ENCODE results near the gene P2RX3. TPM values are rescaled to one million over a fixed set of nuclear protein-coding genes. Genes with fewer than 3 reads are reported as not detected.

Gene P2RX3
- total and polyA plus RNA-seq, 2 experiments from 2014 or later: not detected

DNA sequence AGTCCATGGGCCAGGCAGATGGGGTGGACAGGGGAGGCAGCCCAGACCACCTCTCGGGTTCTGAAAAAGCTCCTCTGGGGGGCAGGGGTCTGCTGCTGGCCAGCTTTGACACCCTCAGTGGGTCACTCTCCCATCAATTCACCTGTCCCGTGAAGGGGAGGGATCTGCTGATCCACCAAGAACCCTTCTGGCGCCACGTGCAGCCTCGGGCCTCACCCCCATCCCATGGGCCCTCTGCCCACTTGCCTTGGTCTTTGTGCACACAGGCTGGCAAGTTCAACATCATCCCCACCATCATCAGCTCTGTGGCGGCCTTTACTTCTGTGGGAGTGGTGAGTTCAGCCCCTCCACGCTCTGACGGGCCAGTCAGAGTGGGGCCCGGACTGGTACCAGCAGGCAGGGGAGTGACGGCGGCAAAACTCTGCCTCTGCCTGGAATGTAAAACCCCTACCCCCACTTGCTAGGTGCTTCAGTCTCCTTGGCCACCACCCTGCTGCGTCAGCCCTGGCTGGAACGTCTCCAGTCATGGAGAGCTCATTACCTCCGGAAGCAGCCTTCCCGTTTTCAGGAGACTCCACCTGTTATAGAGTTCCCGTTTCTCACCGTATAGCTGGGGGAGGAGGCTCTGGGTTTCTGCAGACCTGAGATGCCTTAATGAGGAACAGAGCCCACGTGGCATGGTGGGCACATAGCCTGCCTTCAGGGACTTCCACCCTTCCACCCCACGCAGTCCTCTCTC, 30.1 kb downstream of the P2RX3 start:
- 78% methylated on average over 19 of the region's 19 CpGs for WGBS (ENCODE audit: low lambda C conversion rate, missing lambda C conversion rate)
- H3K9me2 ChIP-seq (replicated peaks; ENCODE audit: insufficient read depth): no peaks in the 10 kb centered on the region

DNA sequence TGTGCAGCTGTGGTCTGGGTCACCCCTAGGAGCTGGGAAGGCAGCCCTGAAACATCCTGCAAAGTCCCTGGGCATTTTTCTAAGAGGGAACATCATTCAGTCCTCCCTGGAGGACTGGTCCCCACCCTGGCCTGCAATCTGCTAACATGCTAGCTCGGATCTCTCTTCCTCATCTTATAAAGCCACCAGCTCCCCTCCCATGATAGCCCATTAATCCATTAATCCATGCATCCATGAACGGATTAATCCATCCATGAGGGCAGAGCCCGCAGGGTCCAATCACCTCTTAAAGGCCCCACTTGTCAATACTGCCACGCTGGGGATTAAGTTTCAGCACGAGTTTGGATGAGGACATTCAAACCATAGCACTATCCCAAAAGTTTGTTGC, 30.7 kb downstream of the P2RX3 start:
- no peaks in the 10 kb centered on the region for H3K9me2 ChIP-seq (replicated peaks; ENCODE audit: insufficient read depth)
- WGBS (ENCODE audit: low lambda C conversion rate, missing lambda C conversion rate): 84% methylated on average over 5 of the region's 5 CpGs
- no peak for DNase-seq (ENCODE audit: low spot score)

More for the DNA sequence above, 30.1 kb downstream of the P2RX3 start:
- DNase-seq (ENCODE audit: low spot score): no peak
- H3K27ac ChIP-seq: no peak overlapping the region
- H3K9me3 ChIP-seq (ENCODE audit: low read depth): no peaks in the 10 kb centered on the region
- H3K27me3 ChIP-seq: no peaks in the 10 kb centered on the region
- no peak overlapping the region for H3K4me2 ChIP-seq
- no peak overlapping the region for H3K4me3 ChIP-seq
- no peak overlapping the region for H2AFZ ChIP-seq
- TF ChIP-seq EZH2phosphoT487 (IDR thresholded peaks at IDR 0.05; ENCODE audit: low read depth, severe bottlenecking, unreplicated experiment): no peak
- TF ChIP-seq EZH2 (IDR thresholded peaks at IDR 0.05; ENCODE audit: borderline replicate concordance): no peak
- TF ChIP-seq, protein P1, sequence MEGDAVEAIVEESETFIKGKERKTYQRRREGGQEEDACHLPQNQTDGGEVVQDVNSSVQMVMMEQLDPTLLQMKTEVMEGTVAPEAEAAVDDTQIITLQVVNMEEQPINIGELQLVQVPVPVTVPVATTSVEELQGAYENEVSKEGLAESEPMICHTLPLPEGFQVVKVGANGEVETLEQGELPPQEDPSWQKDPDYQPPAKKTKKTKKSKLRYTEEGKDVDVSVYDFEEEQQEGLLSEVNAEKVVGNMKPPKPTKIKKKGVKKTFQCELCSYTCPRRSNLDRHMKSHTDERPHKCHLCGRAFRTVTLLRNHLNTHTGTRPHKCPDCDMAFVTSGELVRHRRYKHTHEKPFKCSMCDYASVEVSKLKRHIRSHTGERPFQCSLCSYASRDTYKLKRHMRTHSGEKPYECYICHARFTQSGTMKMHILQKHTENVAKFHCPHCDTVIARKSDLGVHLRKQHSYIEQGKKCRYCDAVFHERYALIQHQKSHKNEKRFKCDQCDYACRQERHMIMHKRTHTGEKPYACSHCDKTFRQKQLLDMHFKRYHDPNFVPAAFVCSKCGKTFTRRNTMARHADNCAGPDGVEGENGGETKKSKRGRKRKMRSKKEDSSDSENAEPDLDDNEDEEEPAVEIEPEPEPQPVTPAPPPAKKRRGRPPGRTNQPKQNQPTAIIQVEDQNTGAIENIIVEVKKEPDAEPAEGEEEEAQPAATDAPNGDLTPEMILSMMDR (IDR thresholded peaks at IDR 0.05; ENCODE audit: poor library complexity): no peak
- H3K36me3 ChIP-seq (replicated peaks; ENCODE audit: insufficient read depth, low read depth): no peaks in the 10 kb centered on the region
- H4K20me1 ChIP-seq (ENCODE audit: insufficient read depth, poor library complexity, severe bottlenecking): no peaks in the 10 kb centered on the region
- H3K79me2 ChIP-seq: no peaks in the 10 kb centered on the region
- no peaks in the 10 kb centered on the region for H3K4me1 ChIP-seq (ENCODE audit: insufficient read depth)

DNA sequence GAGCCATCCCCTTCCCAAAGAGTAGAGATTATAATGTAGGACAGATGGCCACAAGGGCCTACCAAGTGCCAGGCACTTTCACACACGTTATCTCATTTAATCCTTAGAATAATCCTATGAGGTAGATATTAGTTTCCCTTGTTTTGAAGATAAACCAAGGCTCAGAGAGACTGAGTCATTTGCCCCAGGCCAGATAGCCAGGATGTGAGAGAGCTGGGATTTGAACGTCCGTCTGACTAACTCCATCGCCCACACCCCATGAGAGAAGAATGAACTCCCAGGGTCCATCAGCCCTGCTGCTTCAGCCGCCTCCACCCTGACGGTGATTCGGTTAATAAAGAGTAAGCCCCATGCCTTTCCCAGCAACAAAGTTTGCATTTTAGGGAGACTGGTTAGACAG, 32.1 kb downstream of the P2RX3 start:
- Histone ChIP-seq H2AFZ (no peak overlapping the region), H3K79me2 (no peaks in the 10 kb centered on the region), H3K27me3 (no peaks in the 10 kb centered on the region), H3K27ac (no peak overlapping the region), H3K9me2 (replicated peaks; ENCODE audit: insufficient read depth) (no peaks in the 10 kb centered on the region), H3K4me3 (no peak overlapping the region), H3K9me3 (ENCODE audit: low read depth) (no peaks in the 10 kb centered on the region), H4K20me1 (ENCODE audit: insufficient read depth, poor library complexity, severe bottlenecking) (no peaks in the 10 kb centered on the region), H3K4me1 (ENCODE audit: insufficient read depth) (no peaks in the 10 kb centered on the region), H3K36me3 (replicated peaks; ENCODE audit: insufficient read depth, low read depth) (no peaks in the 10 kb centered on the region), H3K4me2 (no peak overlapping the region)
- no peak for DNase-seq (ENCODE audit: low spot score)
- 70% methylated on average over 7 of the region's 7 CpGs for WGBS (ENCODE audit: low lambda C conversion rate, missing lambda C conversion rate)
- TF ChIP-seq EZH2 (IDR thresholded peaks at IDR 0.05; ENCODE audit: borderline replicate concordance): no peak
- TF ChIP-seq, protein P1 (IDR thresholded peaks at IDR 0.05; ENCODE audit: poor library complexity): no peak
- no peak for TF ChIP-seq EZH2phosphoT487 (IDR thresholded peaks at IDR 0.05; ENCODE audit: low read depth, severe bottlenecking, unreplicated experiment)

More for the DNA sequence above, 30.7 kb downstream of the P2RX3 start:
- H3K4me2 ChIP-seq: no peak overlapping the region
- H3K4me1 ChIP-seq (ENCODE audit: insufficient read depth): no peaks in the 10 kb centered on the region
- no peaks in the 10 kb centered on the region for H3K27me3 ChIP-seq
- H4K20me1 ChIP-seq (ENCODE audit: insufficient read depth, poor library complexity, severe bottlenecking): no peaks in the 10 kb centered on the region
- TF ChIP-seq EZH2phosphoT487 (IDR thresholded peaks at IDR 0.05; ENCODE audit: low read depth, severe bottlenecking, unreplicated experiment) (no peak), EZH2 (IDR thresholded peaks at IDR 0.05; ENCODE audit: borderline replicate concordance) (no peak)
- TF ChIP-seq, protein P1 (IDR thresholded peaks at IDR 0.05; ENCODE audit: poor library complexity): no peak
- no peak overlapping the region for H2AFZ ChIP-seq
- H3K4me3 ChIP-seq: no peak overlapping the region
- H3K27ac ChIP-seq: no peak overlapping the region
- no peaks in the 10 kb centered on the region for H3K9me3 ChIP-seq (ENCODE audit: low read depth)
- H3K36me3 ChIP-seq (replicated peaks; ENCODE audit: insufficient read depth, low read depth): no peaks in the 10 kb centered on the region
- no peaks in the 10 kb centered on the region for H3K79me2 ChIP-seq
